ENCODE data around the gene PDGFC.

DNA sequence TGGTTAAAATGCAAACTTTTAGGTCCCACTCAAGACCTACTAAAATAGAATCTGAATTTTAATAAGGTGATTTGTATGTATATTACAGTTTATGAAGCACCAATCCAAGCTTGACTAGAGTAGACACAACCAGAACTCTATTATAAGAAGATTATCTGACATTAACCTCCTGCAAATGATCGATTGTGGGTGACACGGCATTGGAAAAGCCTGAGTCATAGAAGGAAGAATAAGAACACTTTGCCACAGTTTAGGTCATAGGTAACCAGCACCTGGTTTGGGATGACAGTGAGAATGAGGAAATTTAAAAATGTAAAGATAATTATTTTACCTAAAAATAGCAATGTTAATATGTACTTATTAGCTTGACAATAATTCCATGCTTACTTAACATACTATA lies 15.2 kb downstream of the PDGFC start:
- TF ChIP-seq TAF1 (IDR thresholded peaks at IDR 0.05; ENCODE audit: low read depth) (no peak), SMC3 (conservative IDR thresholded peaks at IDR 0.05; ENCODE audit: poor library complexity) (no peak), POLR2AphosphoS5 (IDR thresholded peaks at IDR 0.05) (no peak), EZH2 (IDR thresholded peaks at IDR 0.05; ENCODE audit: borderline replicate concordance, insufficient read depth, low read length, poor library complexity, severe bottlenecking) (no peak), RAD21 (conservative IDR thresholded peaks at IDR 0.05) (no peak)
- TF ChIP-seq, protein P1, sequence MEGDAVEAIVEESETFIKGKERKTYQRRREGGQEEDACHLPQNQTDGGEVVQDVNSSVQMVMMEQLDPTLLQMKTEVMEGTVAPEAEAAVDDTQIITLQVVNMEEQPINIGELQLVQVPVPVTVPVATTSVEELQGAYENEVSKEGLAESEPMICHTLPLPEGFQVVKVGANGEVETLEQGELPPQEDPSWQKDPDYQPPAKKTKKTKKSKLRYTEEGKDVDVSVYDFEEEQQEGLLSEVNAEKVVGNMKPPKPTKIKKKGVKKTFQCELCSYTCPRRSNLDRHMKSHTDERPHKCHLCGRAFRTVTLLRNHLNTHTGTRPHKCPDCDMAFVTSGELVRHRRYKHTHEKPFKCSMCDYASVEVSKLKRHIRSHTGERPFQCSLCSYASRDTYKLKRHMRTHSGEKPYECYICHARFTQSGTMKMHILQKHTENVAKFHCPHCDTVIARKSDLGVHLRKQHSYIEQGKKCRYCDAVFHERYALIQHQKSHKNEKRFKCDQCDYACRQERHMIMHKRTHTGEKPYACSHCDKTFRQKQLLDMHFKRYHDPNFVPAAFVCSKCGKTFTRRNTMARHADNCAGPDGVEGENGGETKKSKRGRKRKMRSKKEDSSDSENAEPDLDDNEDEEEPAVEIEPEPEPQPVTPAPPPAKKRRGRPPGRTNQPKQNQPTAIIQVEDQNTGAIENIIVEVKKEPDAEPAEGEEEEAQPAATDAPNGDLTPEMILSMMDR (IDR thresholded peaks at IDR 0.05; ENCODE audit: poor library complexity, severe bottlenecking): no peak
